GM13977 (cell line): ENCODE measurements around the gene TNFSF9.

Experiments used
- DNase-seq: peaks from one replicate; pipeline ENCODE4 v3.0.0; 2012; ENCODE audit warnings: low spot score
- CTCF ChIP-seq: IDR thresholded peaks from 2 replicates; pipeline ENCODE4 v1.5.1; 2012; ENCODE audit warnings: mild to moderate bottlenecking, control low read depth; ENCODE audit not compliant: insufficient read depth; ENCODE audit errors: extremely low read depth, missing control alignments
- in situ Hi-C: fragments of 300-500 bp; cut with MboI; formaldehyde crosslinking; loops from one replicate; pipeline ENCODE4 v1.12.0; 2022; ENCODE audit warnings: low sequenced_read_pairs, low pct_unique_long_range_greater_than_20kb, mixed read lengths, inconsistent platforms; ENCODE audit not compliant: unreplicated experiment

The TNFSF9 gene

DNA sequence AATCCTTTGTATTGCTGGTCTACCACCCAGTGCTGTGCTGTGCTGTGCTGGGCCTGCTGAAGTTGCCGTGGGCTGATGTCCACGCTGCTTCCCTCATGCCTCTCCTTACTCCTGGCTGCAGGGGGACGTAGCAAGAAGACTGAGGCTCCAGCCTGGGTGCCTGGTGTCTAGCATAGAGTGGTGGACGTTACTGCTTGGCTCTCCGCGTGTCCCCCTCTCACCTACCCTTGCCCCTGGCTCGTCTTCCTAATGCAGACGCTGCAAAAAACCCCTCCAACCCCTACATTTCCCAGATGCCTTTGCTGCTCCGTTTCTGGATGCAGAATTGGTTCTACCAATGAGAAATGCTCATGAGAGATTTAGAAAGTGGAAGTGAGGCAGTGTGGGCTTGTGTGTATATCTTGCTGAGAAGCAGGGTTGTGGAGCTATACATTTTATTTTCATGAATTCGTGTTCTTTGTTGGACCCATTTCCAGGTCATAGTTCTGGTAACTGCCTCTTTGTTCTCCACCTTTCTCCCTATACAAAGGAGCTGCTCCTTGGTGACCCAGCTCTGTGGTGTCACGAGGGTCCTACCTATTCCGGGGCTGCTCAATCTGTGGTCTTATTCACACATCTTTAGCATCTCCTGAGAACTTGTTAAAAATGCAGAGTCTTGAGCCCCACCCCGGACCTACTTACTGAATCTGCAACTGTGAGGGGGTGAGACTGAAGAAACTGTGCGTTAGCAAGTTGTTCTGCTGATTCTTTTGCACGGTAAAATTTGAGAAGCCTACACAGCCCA is 41.4 kb upstream of the TNFSF9 start:
- no peak for TF ChIP-seq CTCF
- DNase-seq, result peak; percentile 81
- in situ Hi-C loops, result no loop called here

DNA sequence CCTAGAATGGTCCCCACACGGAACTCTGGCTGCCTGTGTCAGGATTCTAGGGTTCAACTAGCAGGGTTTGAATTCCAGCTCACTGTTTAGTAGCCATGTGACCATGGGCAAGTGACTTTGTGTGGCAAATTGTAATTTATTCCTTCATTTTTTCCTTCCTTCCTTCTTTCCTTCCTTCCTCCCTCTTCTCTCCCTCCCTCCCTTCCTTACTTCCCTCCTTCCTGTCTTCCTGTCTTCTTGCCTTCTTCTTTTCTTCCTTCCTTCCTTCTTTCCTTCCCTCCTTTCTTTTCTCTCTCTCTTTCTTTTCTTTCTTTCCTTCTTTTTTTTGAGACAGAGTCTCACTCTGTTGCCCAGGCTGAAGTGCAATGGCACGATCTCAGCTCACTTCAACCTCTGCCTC is 40.7 kb upstream of the TNFSF9 start:
- no peak for TF ChIP-seq CTCF
- in situ Hi-C loops, result no loop called here
- no peak for DNase-seq

- in situ Hi-C loops, result no loop called here
- peak; percentile 6 for DNase-seq
- no peak for TF ChIP-seq CTCF
Observed at GRCh38 chr19:6491802-6492592, 38.8 kb upstream of the TNFSF9 start.

GRCh38 chr19:6494438-6495036 is 36.3 kb upstream of the TNFSF9 start:
- DNase-seq, result peak; percentile 9
- no peak for TF ChIP-seq CTCF
- in situ Hi-C loops, result no loop called here

DNA sequence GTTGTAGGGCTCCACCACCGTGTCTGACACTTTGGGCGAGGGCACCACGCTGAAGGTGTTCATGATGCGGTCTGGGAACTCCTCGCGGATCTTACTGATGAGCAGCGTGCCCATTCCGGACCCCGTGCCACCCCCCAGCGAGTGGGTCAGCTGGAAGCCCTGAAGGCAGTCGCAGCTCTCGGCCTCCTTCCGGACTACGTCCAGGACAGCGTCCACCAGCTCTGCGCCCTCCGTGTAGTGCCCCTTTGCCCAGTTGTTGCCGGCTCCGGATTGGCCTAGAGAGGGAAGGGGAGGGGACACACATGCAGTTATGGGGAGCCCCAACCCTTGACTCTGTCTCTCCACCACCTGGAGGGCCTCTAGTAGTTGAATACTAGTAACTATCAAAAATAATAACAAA is 34.9 kb upstream of the TNFSF9 start:
- peak; percentile 6 for DNase-seq
- in situ Hi-C loops, result no loop called here
- no peak for TF ChIP-seq CTCF

DNA sequence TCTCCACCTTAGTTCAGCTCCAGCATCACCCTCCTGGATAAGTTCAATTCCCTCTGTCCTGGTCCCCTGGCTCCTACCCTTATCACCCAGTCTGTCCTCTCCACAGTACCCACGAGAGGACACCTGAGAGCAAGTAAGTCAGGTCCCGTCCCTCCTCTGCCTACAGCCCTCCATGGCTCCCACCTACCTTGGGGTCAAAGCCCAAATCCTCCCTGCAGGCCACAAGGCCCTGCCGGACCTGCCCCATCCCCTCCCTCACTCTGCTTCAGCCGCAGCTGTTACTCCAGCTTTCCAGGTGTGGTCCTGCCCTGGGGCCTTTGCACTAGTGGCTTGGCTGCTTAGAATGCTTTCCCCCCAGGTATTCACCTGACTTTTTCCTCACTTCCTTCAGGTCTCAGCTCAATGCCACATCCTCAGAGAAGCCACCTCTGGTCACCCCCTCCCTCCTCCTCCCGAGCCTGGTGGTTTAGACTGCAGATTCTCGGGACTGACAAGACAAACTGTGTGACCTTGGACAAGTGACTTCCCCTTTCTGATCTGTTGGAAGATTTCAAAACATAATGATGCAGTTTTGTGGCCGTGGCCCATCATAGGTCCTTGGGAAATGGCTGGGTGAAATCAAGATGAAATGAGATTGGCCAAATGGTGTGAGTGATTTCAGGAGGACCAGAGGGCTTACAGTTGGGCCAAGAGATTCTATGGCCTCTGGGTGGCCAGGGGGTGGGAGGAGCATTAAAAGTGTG is 32.4 kb upstream of the TNFSF9 start:
- peak; percentile 19 for DNase-seq
- in situ Hi-C loops, result no loop called here
- no peak for TF ChIP-seq CTCF
